Motor neuron (in vitro differentiated cells): ENCODE measurements around the gene PPIF. TPM values are rescaled to one million over a fixed set of nuclear protein-coding genes. Genes with fewer than 3 reads are reported as not detected.
A peak's percentile ranks its signal among the peaks of the same experiment; 100 is the strongest.

Experiments used
- ATAC-seq, 8 experiments: fragments of 200-7000 bp; cut with Tn5 transposase; replicated peaks in 6 of 8; 2 replicates each; pipeline ENCODE4 v1.8.0; 2021; ENCODE audit warnings: mild to moderate bottlenecking in 8 of 8, moderate library complexity in 8 of 8
- H3K27ac ChIP-seq, 2 donors: fragments of 250-450 bp; sonication (Bioruptor Pico); 2 replicates each; pipeline ENCODE4 v1.9.0; 2021; ENCODE audit warnings: antibody characterized with exemption in 2 of 2, mild to moderate bottlenecking in 2 of 2, moderate library complexity in 1 of 2
- H3K4me1 ChIP-seq, 2 donors: fragments of 250-450 bp; sonication (Bioruptor Pico); replicated peaks in 1 of 2; 2 replicates each; pipeline ENCODE4 v1.6.1; 2021; ENCODE audit warnings: antibody characterized with exemption in 2 of 2, mild to moderate bottlenecking in 2 of 2, moderate library complexity in 1 of 2
- H3K4me3 ChIP-seq, 5 donors: fragments of 250-450 bp; sonication (Bioruptor Pico); 2 replicates each; pipeline ENCODE4 v1.9.0; 2021; ENCODE audit warnings: antibody characterized with exemption in 5 of 5, mild to moderate bottlenecking in 5 of 5, moderate library complexity in 4 of 5
- WGBS, 10 experiments: fragments of 450-650 bp; shearing (Covaris generic); methylation state at CpG; one replicate each; pipeline ENCODE4 v1.0.0; 2022; 5-methylcytosine and 5-hydroxymethylcytosine counted together
- in situ Hi-C, 9 experiments: fragments of 400-800 bp; cut with MboI; loops; one replicate each; pipeline ENCODE4 v1.15.0; 2021; ENCODE audit warnings: low sequenced_read_pairs in 9 of 9, low pct_unique_long_range_greater_than_20kb in 2 of 9; ENCODE audit not compliant: unreplicated experiment in 9 of 9
- total RNA-seq, 8 experiments: library from RNA; unstranded; fragments of 300-600 nt; gene quantifications; 2 replicates each; pipeline versions ENCODE4 v1.2.3 to v1.2.4, GENCODE V29; 2022

Gene PPIF
- total RNA-seq, 8 experiments from 2014 or later, result 10.3 to 90.8 (median 22.2) TPM

DNA sequence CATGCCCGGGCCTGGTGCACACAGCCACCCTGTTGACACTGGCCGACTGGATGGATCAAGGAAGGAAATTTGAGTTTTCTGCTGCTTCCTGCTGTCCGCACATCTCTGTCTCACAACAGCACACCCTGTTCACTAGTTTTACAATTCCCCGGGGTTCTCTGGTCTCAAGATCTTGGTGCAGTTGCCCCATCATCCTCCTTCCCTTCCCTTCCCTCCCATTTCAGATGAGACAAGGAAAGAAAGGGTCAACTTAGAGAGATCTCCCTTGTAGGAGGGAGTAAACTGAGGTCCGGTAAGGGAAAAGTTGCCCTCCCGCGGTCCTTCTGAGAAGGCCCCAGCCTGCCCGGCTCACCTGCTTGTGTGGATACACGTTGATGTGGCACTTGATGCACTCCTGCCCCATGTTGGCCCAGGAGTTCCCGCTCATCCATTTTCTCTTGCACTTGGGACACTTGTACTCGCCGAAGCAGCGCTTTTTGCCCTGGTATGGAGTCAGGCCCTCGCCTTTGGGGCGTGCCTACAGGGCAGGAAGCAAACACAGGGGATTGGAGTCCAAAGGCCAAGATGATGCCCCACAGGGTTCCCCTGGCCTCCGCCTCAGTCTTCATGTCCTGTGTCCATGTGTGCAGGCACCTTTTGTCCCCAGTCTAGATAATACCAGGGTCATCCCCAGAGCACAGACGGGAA lies 46.8 kb downstream of the PPIF start:
- H3K4me1 ChIP-seq, result peaks cover 14 to 17% of the 10 kb centered on the region in 2 donors
- ATAC-seq, result no peak
- no peak overlapping the region for H3K27ac ChIP-seq
- in situ Hi-C loops, result no loop called here
- no peak overlapping the region for H3K4me3 ChIP-seq
- WGBS, 10 experiments, result 82 to 100% (median 91%) methylated on average over 1 to 10 of the region's 17 CpGs; no CpG with 5 or more reads in 4 of the 10 experiments

DNA sequence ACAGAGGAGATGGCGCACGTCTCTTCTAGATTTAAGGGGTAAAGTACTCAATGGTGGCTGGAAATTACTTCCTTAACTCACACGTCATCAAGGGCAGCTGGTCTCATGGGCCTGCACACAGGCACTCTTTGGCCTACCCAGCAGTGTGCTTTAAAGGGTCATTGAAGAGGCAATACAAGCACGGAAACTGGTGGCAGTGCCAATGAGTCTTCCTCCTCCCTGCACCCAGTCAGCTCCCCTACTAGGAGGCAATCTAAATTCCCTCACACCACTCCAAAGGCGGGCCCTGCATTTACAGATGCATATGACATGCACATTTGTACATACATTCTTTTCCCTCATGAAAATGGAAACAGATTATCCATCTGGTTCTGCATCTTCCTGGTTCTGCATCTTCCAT lies 47.4 kb downstream of the PPIF start:
- H3K4me3 ChIP-seq, result no peak overlapping the region
- no peak overlapping the region for H3K27ac ChIP-seq
- ATAC-seq, result peak in 2 of 8 experiments; percentile 0 to 55
- in situ Hi-C loops, result no loop called here
- peaks cover 20 to 23% of the 10 kb centered on the region in 2 donors for H3K4me1 ChIP-seq
- 0 to 100% (median 82%) methylated on average over 1 to 5 of the region's 5 CpGs; no CpG with 5 or more reads in 2 of the 10 experiments for WGBS, 10 experiments

DNA sequence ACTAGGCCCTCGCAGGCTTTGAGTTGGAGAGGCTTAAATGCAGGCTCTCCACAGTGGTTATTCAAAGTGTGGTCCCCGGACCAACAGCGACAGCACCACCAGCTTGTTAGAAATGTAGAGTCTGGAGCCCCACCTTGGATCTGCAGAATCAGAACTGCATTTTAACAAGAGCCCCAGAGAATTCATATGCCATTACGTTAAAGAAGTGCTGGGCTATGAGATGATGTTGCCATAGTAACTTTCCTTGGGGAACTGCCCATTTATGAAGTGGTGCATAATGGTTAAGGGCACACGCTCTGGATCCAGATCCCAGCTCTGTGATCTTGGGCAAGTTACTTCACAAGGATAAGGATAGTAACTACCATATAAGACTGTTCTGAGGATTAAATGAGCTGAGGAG lies 49.3 kb downstream of the PPIF start:
- no peak overlapping the region for H3K4me3 ChIP-seq
- 0 to 83% (median 30%) methylated on average over 1 to 5 of the region's 5 CpGs; no CpG with 5 or more reads in 2 of the 10 experiments for WGBS, 10 experiments
- peaks cover 35 to 37% of the 10 kb centered on the region in 2 donors for H3K4me1 ChIP-seq
- H3K27ac ChIP-seq, result no peak overlapping the region
- peak in 3 of 8 experiments; percentile 4 to 49 (median 4) for ATAC-seq
- in situ Hi-C loops, result no loop called here

DNA sequence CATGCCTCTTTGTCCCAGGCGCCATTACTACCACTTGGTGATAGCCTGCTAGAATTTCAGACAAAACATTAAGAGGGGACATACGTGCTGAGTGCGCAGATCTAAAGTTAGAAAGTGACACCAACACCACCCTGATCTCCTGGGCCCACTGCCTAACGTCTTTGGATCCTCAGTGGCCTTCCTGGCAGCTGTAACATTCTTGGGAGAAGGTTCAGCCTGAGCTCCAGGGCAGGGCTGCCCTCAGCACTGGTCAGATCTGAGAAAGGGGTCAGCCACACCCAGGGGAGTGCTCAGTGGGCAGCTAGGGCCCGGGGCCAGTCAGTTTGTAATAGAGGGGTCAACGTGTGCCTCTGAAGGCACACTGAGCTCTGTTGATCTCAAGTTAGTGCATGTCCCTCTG lies 49.8 kb downstream of the PPIF start:
- H3K27ac ChIP-seq, result no peak overlapping the region
- in situ Hi-C loops, result no loop called here
- H3K4me3 ChIP-seq, result no peak overlapping the region
- peaks cover 41 to 42% of the 10 kb centered on the region in 2 donors for H3K4me1 ChIP-seq
- peak in 2 of 8 experiments; percentile 0 to 1 for ATAC-seq
- 10 to 100% (median 92%) methylated on average over 1 to 5 of the region's 6 CpGs; no CpG with 5 or more reads in 1 of the 10 experiments for WGBS, 10 experiments

DNA sequence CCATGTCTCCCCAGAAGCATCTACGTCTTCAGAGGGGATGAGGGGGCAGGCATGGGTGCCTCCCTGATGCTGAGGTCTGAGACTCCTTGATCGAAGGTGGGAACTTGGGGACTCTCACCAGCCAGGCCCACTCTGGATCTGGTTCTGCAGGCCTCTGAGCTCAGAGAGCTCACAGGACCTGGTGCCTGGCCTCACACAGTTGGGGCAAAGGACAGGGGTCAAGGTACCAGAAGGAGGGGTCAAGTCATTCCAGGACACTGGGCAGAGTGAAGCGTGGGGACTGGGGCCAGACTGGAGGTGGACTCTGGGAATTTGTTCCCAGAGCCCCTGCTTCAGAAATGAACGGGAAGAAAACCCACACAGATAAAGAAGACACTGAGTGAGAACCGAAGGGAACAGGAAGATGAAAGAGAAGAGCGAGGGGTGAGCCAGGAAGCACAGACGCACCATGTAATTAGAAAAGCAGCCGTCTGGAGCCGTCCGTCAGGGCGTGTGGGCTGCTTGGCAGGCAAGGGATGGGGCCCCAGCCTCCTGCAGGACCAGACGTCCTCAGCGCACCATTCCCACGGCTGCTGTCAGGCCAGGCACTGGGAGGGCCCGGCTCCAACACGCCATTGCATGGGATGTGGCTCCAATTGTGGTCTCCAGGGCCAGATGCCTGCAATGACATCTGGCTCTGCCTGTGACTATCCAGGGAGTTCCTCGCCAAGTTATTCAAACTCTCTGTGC lies 50.5 kb downstream of the PPIF start:
- Histone ChIP-seq H3K27ac (no peak overlapping the region), H3K4me1 (peaks cover 44% of the 10 kb centered on the region in 2 donors), H3K4me3 (no peak overlapping the region)
- peak in 2 of 8 experiments; percentile 6 to 22 for ATAC-seq
- WGBS, 10 experiments, result 6 to 100% (median 69%) methylated on average over 1 to 13 of the region's 17 CpGs; no CpG with 5 or more reads in 4 of the 10 experiments
- in situ Hi-C loops, result no loop called here

DNA sequence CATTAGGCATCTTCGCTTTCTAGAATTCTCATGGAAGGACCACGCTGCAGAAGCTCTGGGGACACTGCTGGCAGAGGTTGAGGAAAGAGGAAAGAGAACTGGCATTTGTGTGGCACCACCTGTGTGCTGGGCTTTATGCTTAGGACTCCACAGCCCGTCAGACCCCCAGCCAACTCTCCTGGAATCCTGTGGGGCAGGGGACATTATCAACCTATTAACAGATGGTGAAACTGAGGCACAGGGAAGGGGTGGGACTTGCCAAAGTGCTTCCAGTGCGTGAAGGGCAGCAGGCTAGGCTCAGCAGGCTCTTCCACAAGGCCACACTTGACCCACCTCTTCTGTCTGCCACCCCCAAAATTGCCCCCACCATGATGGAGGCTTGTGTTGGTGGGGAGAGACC lies 51.4 kb downstream of the PPIF start:
- in situ Hi-C loops, result no loop called here
- 33 to 100% (median 100%) methylated on average over 1 to 2 of the region's 4 CpGs; no CpG with 5 or more reads in 5 of the 10 experiments for WGBS, 10 experiments
- Histone ChIP-seq H3K4me3 (no peak overlapping the region), H3K27ac (peak overlapping the region in 1 of 2 donors; percentile 59), H3K4me1 (peaks cover 48 to 52% of the 10 kb centered on the region in 2 donors)
- ATAC-seq, result no peak

DNA sequence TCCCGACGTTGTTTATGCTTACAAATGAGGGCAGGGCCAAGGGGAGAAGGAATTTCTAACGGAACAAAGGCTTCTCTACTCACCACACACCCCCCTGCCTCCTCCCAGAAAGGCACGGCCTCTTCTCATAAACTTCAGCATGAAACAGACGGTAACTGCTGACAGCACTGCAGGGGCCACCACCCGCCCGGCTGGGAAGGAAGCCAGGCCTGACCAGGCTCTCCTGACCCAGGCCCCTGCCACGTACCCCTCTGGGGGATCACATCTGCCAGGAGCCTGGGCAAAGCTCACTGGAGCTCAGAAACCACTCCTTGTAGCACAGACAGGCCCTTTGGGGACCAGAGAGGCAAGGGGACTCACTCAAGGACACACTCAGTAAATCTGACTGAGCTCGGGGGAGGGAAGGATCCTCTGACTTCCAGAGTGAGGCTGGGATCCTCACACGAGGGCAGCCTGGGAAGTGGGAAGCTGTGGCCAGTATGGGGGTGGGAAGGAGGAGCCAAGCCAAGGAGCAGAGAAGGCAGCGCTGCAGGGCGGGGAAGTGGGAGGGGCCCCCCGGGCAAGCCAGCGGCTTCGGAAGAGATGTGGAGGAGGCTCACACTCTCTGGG lies 52.1 kb downstream of the PPIF start:
- peak; percentile 66 to 81 (median 76) for ATAC-seq
- Histone ChIP-seq H3K27ac (peak overlapping the region; percentile 20 to 59), H3K4me3 (no peak overlapping the region), H3K4me1 (peaks cover 54 to 59% of the 10 kb centered on the region in 2 donors)
- 0% methylated on average over 1 to 3 of the region's 15 CpGs; no CpG with 5 or more reads in 7 of the 10 experiments for WGBS, 10 experiments
- in situ Hi-C loops, result no loop called here

DNA sequence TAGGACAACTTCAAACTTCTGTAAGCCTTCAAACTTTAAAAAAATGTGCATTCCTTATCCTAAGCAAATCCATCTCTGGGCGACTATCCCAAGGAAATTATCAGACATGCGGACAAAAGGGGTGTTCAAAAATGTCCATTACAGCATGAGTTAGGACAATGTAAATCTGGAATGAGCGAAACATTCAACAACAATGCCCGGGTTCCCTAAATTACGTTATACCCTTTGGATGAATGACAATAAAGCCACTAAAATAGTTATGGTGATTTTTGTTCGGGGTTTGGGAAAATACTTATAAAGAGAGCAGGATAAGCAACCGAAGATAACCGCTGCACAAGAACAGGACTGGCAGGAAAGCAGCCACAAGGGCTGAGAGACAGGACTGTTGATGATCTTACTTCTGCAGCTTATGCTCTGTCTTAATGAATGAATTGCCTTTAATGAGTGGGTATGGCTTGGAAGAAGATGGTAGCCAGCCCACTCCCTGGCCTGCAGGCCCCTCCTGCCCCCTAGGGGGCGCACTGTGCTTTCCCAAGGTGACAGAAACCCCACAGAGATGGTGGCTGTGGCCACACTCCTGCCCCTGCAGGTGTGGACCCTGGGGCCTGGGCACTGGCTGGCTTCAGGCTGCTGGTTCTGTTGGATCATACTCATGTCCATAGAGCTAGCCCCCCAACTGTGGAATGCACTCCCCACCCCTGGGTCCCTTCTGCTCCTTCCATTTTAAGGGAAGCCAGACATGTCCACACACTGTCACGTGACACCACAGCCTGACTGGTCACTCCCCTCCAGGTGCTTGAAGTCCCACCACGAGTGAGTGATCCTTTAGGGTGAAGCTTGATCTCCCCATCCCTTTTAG lies 53.1 kb downstream of the PPIF start:
- Histone ChIP-seq H3K4me1 (peaks cover 54 to 64% of the 10 kb centered on the region in 2 donors), H3K27ac (no peak overlapping the region), H3K4me3 (no peak overlapping the region)
- WGBS, 10 experiments, result 7 to 100% (median 83%) methylated on average over 2 to 10 of the region's 11 CpGs; no CpG with 5 or more reads in 1 of the 10 experiments
- in situ Hi-C loops, result no loop called here
- peak in 1 of 8 experiments; percentile 5 for ATAC-seq

DNA sequence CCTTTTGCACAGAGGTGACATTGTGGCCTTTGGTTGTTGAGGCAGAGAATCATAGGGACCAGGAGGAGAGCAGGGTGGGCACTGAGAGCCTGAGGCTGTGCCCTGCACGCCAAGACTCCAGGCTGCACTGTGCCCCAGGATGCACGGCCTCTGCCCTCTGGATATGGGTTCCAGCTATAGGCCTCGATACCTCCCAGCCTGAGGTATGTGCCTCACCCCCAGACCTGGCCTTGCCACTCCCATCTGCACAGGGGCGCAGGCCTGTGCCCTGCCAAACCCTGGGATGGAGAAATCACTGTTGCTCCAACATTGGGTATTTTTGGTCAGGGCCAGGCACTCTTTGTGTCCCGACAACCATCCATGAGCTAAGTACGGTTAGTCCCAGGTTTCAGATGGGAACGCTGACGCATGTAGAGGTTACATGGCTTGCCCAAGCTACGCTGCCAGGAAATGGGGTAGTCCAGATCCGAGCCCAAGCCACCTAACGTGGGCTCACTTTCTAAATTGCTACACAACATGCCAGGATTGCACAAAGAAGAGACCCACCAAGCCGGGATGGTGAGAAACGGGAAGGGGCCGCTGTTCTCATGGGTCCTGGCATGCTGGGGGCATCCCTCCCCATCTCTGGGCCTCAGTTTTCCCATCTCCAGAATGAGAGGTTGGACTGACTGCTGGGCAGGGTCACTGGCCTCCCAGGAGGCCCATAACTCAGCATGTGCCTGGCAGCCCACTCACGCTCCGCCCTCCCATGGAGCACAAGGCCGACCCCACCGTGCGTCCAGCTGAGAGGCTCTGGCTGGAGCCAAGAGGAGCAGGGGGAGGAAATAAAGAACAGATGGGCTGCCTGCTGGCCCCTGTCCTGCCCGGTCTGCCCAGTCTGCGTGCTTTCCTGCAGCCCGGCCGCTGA lies 54.0 kb downstream of the PPIF start:
- Histone ChIP-seq H3K27ac (peak overlapping the region; percentile 40 to 69), H3K4me1 (peaks cover 49 to 71% of the 10 kb centered on the region in 2 donors), H3K4me3 (no peak overlapping the region)
- peak in 5 of 8 experiments; percentile 13 to 69 (median 67) for ATAC-seq
- in situ Hi-C loops, result no loop called here
- 30 to 90% (median 73%) methylated on average over 1 to 10 of the region's 23 CpGs; no CpG with 5 or more reads in 4 of the 10 experiments for WGBS, 10 experiments

DNA sequence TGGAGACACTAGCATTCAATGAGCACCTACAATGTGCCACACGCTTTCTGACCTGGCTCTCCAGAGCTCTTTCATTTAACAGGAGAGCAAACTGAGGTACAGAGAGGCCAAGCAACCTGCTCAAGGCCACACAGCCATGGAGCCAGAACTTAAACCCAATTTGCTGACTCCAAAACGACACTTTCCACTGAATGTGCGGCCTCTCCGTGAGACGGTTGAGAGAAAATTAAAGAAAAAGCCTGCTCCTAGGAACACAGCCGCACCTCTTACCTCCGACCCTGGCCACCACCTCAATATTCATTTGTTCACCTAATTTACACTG lies 55.3 kb downstream of the PPIF start:
- Histone ChIP-seq H3K4me3 (no peak overlapping the region), H3K4me1 (peaks cover 42 to 67% of the 10 kb centered on the region in 2 donors), H3K27ac (no peak overlapping the region)
- ATAC-seq, result no peak
- in situ Hi-C loops, result no loop called here
- WGBS, 10 experiments, result 96 to 100% (median 100%) methylated on average over 2 to 7 of the region's 7 CpGs; no CpG with 5 or more reads in 5 of the 10 experiments

DNA sequence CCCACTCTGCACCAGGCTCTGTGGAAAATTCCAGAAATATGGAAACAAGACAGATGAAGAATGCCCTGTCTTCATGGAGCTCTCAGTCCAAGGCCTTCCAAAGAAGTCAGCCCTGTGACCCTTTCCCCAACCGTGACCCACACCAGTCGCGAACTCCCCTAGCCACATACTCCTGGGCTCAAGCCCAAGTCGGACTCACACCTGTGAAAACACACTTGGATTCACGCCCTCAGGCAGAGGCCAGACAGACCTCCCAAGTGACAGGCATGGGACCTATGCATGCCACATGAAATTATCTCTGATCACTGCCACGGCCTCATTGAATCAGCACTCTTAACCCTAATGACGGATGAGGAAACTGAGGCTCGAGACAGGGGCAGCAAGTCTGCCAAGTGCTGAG lies 55.7 kb downstream of the PPIF start:
- Histone ChIP-seq H3K4me3 (no peak overlapping the region), H3K27ac (no peak overlapping the region), H3K4me1 (peaks cover 42 to 66% of the 10 kb centered on the region in 2 donors)
- in situ Hi-C loops, result no loop called here
- WGBS, 10 experiments, result 75 to 100% (median 82%) methylated on average over 3 to 7 of the region's 8 CpGs; no CpG with 5 or more reads in 6 of the 10 experiments
- no peak for ATAC-seq
